ENCODE results near the gene TMEM183A.

Gene TMEM183A

GRCh38 chr1:202959276-202959620 is 47.9 kb upstream of the TMEM183A start:
- ATAC-seq (ENCODE audit: insufficient read depth, low read depth) (no peak), DNase-seq (no peak)
- H3K9ac ChIP-seq (ENCODE audit: low read depth, low read length): no peak overlapping the region
- peaks cover 41% of the 10 kb centered on the region for H3K79me2 ChIP-seq (ENCODE audit: insufficient read depth, low read length)
- H3K9me3 ChIP-seq (ENCODE audit: insufficient read depth, low read length, severe bottlenecking): no peaks in the 10 kb centered on the region
- peaks cover 32% of the 10 kb centered on the region for H4K20me1 ChIP-seq (ENCODE audit: insufficient read depth, low read length)
- no peak overlapping the region for H3K27ac ChIP-seq (ENCODE audit: low read length)
- H3K27me3 ChIP-seq (ENCODE audit: insufficient read depth, low read length, poor library complexity): no peaks in the 10 kb centered on the region
- peaks cover 31% of the 10 kb centered on the region for H3K4me1 ChIP-seq (ENCODE audit: insufficient read depth, low read length)
- no peak overlapping the region for H3K4me3 ChIP-seq (ENCODE audit: low read depth in 1 of 2, low read length in 2 of 2)
- H3K36me3 ChIP-seq (ENCODE audit: insufficient read depth, low read length): peaks cover 17% of the 10 kb centered on the region
- no peak overlapping the region for H2AFZ ChIP-seq (ENCODE audit: low read depth, low read length)
- no peak for TF ChIP-seq CTCF (IDR thresholded peaks at IDR 0.05; ENCODE audit: borderline replicate concordance, extremely low read depth, low read length, poor library complexity, severe bottlenecking)
- no peak for TF ChIP-seq EZH2 (IDR thresholded peaks at IDR 0.05; ENCODE audit: borderline replicate concordance, low read depth, low read length, severe bottlenecking)
- H3K4me2 ChIP-seq (ENCODE audit: insufficient read depth, low read length): no peak overlapping the region; the same call in 1 of the 2 replicates

- no peak overlapping the region for H2AFZ ChIP-seq (ENCODE audit: low read depth, low read length)
- H3K27me3 ChIP-seq (ENCODE audit: insufficient read depth, low read length, poor library complexity): no peaks in the 10 kb centered on the region
- no peak for TF ChIP-seq CTCF (IDR thresholded peaks at IDR 0.05; ENCODE audit: borderline replicate concordance, extremely low read depth, low read length, poor library complexity, severe bottlenecking)
- TF ChIP-seq EZH2 (IDR thresholded peaks at IDR 0.05; ENCODE audit: borderline replicate concordance, low read depth, low read length, severe bottlenecking): no peak
- peaks cover 17% of the 10 kb centered on the region for H3K36me3 ChIP-seq (ENCODE audit: insufficient read depth, low read length)
- no peak for DNase-seq
- H4K20me1 ChIP-seq (ENCODE audit: insufficient read depth, low read length): peaks cover 13% of the 10 kb centered on the region
- ATAC-seq (ENCODE audit: insufficient read depth, low read depth): no peak
- H3K4me2 ChIP-seq (ENCODE audit: insufficient read depth, low read length): no peak overlapping the region
- peaks cover 23% of the 10 kb centered on the region for H3K79me2 ChIP-seq (ENCODE audit: insufficient read depth, low read length)
- no peaks in the 10 kb centered on the region for H3K9me3 ChIP-seq (ENCODE audit: insufficient read depth, low read length, severe bottlenecking)
- no peak overlapping the region for H3K9ac ChIP-seq (ENCODE audit: low read depth, low read length)
- peaks cover 28% of the 10 kb centered on the region for H3K4me1 ChIP-seq (ENCODE audit: insufficient read depth, low read length)
- no peak overlapping the region for H3K4me3 ChIP-seq (ENCODE audit: low read depth in 1 of 2, low read length in 2 of 2)
- no peak overlapping the region for H3K27ac ChIP-seq (ENCODE audit: low read length)
Observed at GRCh38 chr1:202961220-202961880, 45.8 kb upstream of the TMEM183A start.

GRCh38 chr1:202964791-202965410 is 42.3 kb upstream of the TMEM183A start:
- no peaks in the 10 kb centered on the region for H4K20me1 ChIP-seq (ENCODE audit: insufficient read depth, low read length)
- no peaks in the 10 kb centered on the region for H3K9me3 ChIP-seq (ENCODE audit: insufficient read depth, low read length, severe bottlenecking)
- H3K4me3 ChIP-seq (ENCODE audit: low read depth in 1 of 2, low read length in 2 of 2): no peak overlapping the region
- H3K4me1 ChIP-seq (ENCODE audit: insufficient read depth, low read length): peaks cover 27% of the 10 kb centered on the region
- no peak for DNase-seq
- no peak for ATAC-seq (ENCODE audit: insufficient read depth, low read depth)
- no peak overlapping the region for H2AFZ ChIP-seq (ENCODE audit: low read depth, low read length)
- peaks cover 9% of the 10 kb centered on the region for H3K79me2 ChIP-seq (ENCODE audit: insufficient read depth, low read length)
- H3K4me2 ChIP-seq (ENCODE audit: insufficient read depth, low read length): no peak overlapping the region
- TF ChIP-seq EZH2 (IDR thresholded peaks at IDR 0.05; ENCODE audit: borderline replicate concordance, low read depth, low read length, severe bottlenecking): no peak
- TF ChIP-seq CTCF (IDR thresholded peaks at IDR 0.05; ENCODE audit: borderline replicate concordance, extremely low read depth, low read length, poor library complexity, severe bottlenecking): no peak
- no peaks in the 10 kb centered on the region for H3K27me3 ChIP-seq (ENCODE audit: insufficient read depth, low read length, poor library complexity)
- no peak overlapping the region for H3K9ac ChIP-seq (ENCODE audit: low read depth, low read length)
- peaks cover 11% of the 10 kb centered on the region; the same call in 1 of the 2 replicates for H3K36me3 ChIP-seq (ENCODE audit: insufficient read depth, low read length)
- H3K27ac ChIP-seq (ENCODE audit: low read length): no peak overlapping the region
